22Rv1 (cell line): ENCODE results near the gene RPTOR.

Source experiments
- ZFX ChIP-seq: fragments of 450-650 bp; IDR thresholded peaks from 2 replicates; pipeline ENCODE4 v1.6.1; 2017; ENCODE audit warnings: antibody characterized with exemption, borderline replicate concordance
- TF ChIP-seq, protein P1 (sequence below): fragments of 450-650 bp; IDR thresholded peaks from 2 replicates; pipeline ENCODE4 v1.5.1; 2017; ENCODE audit warnings: mild to moderate bottlenecking

DNA sequence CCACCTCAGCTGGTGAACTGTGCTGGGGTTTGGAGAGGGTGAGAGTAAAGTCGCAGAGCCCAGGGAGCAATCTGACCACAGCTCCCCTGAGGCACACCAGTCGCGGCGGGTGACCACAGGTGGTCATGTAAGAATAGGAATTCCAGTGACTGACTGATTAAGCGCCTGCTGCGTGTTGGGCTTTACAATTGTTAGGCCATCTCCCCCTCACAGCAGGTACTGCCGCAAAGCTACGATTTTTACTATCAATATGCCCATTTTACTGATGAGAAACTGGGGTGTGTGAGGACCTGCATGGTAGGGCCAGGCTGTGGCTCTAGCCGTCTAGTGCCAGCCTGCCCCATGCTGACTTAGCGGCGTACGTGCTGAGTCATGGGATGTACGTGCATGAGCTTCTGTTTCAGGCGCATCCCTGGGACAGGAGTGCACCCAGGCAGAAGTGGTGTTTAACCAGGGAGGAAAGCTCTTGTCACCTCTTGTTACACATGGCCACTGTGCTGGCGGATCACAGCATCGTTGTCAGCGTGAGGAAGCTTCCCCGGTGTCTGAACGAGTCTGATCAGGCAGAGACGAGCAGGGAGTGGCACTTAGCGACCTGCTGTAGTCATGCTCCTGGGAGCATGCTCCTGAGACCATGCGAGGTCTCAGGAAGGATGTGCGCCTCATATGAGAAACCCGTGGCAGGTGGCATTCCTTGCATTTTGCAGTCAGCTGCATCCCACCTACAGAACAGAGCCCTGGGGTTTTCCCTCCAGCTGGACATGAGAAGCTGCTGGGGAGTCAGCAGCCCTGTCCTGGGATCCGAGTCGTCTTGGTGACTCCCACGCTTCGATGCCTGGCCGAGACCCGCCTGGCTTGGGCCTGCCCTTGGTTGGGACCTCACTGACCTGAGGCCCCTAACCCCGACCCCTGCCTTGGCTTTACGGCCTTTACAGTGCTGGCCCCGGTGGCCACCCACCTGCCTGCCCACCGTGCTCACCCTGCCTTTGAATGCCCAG lies 283.3 kb downstream of the RPTOR start:
- TF ChIP-seq, protein P1, sequence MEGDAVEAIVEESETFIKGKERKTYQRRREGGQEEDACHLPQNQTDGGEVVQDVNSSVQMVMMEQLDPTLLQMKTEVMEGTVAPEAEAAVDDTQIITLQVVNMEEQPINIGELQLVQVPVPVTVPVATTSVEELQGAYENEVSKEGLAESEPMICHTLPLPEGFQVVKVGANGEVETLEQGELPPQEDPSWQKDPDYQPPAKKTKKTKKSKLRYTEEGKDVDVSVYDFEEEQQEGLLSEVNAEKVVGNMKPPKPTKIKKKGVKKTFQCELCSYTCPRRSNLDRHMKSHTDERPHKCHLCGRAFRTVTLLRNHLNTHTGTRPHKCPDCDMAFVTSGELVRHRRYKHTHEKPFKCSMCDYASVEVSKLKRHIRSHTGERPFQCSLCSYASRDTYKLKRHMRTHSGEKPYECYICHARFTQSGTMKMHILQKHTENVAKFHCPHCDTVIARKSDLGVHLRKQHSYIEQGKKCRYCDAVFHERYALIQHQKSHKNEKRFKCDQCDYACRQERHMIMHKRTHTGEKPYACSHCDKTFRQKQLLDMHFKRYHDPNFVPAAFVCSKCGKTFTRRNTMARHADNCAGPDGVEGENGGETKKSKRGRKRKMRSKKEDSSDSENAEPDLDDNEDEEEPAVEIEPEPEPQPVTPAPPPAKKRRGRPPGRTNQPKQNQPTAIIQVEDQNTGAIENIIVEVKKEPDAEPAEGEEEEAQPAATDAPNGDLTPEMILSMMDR, result no peak
- TF ChIP-seq ZFX, result no peak
